HepG2 (cell line): ENCODE measurements around the gene EEPD1. TPM values are rescaled to one million over a fixed set of nuclear protein-coding genes. Genes with fewer than 3 reads are reported as not detected.
A peak's percentile ranks its signal among the peaks of the same experiment; 100 is the strongest.

Source experiments
- ATAC-seq: fragments of 200-7000 bp; cut with Tn5 transposase; 3 replicates; pipeline ENCODE4 v1.9.1; 2020; ENCODE audit warnings: mild to moderate bottlenecking, moderate library complexity
- BruUV-seq: library from RNA; stranded (reverse); fragments of 400-500 nt; replicated peaks from 2 replicates; lab custom pipeline; 2021; lab: Mats Ljungman, UMichigan
- CTCF ChIA-PET: fragments of 300-600 bp; formaldehyde crosslinking; extraction: SDS; loops from one replicate; lab custom pipeline; 2021; ENCODE audit warnings: low total read pairs, inconsistent platforms, low intra/inter-chr PET ratio; lab: Yijun Ruan, JAX
- POLR2A ChIA-PET: fragments of 350-600 bp; sonication (Branson Sonifier 250); formaldehyde crosslinking; loops from one replicate; lab custom pipeline; 2020; ENCODE audit warnings: antibody characterized with exemption, inconsistent platforms; lab: Yijun Ruan, JAX
- DNase-seq: peaks from one replicate; pipeline ENCODE4 v3.0.0-alpha.2; 2015; ENCODE audit warnings: low spot score
- FAIRE-seq: peaks from 3 replicates; lab custom pipeline; 2011; peaks lifted over from hg19 to GRCh38; lab: Jason Lieb, UNC
- H2AFZ ChIP-seq: one replicate; pipeline ENCODE4 v1.6.1; 2011; ENCODE audit warnings: low read length, inconsistent platforms
- H3K27ac ChIP-seq: fragments of 300-600 bp; 3 replicates; pipeline ENCODE4 v1.8.0; 2011; ENCODE audit warnings: mixed run types, mild to moderate bottlenecking, mixed read lengths, low read length, inconsistent platforms; ENCODE audit not compliant: insufficient read depth; ENCODE audit errors: extremely low read length
- H3K27me3 ChIP-seq, 2 experiments: fragments of 200-600 bp in 1 of 2; 2 replicates in 1 of 2; 3 replicates in 1 of 2; pipeline versions ENCODE4 v1.6.0 to v1.8.0; 2011; ENCODE audit warnings: low read length in 2 of 2, mild to moderate bottlenecking in 2 of 2, moderate library complexity in 2 of 2, inconsistent platforms in 1 of 2; ENCODE audit not compliant: insufficient read depth in 2 of 2, control insufficient read depth in 1 of 2
- H3K36me3 ChIP-seq, 2 experiments: fragments of 200-600 bp in 1 of 2; replicated peaks in 1 of 2; 2 replicates in 1 of 2; 3 replicates in 1 of 2; pipeline versions ENCODE4 v1.5.1 to v1.8.0; 2011; ENCODE audit warnings: low read length in 2 of 2, inconsistent platforms in 1 of 2; ENCODE audit not compliant: insufficient read depth in 2 of 2, control insufficient read depth in 1 of 2
- H3K4me1 ChIP-seq: 2 replicates; pipeline ENCODE4 v1.5.1; 2012; ENCODE audit warnings: low read length, inconsistent platforms; ENCODE audit not compliant: insufficient read depth
- H3K4me2 ChIP-seq: 2 replicates; pipeline ENCODE4 v1.6.0; 2011; ENCODE audit warnings: low read depth, low read length, inconsistent platforms
- H3K4me3 ChIP-seq, 3 experiments: fragments of 200-600 bp in 1 of 3; sonication (generic), shearing (Covaris generic) in 1 of 3; replicated peaks in 1 of 3; 2 replicates each; pipeline ENCODE4 v1.5.1; 2011 to 2016; ENCODE audit warnings: low read length in 3 of 3, inconsistent platforms in 2 of 3, low read depth in 2 of 3, mild to moderate bottlenecking in 2 of 3, control low read depth in 1 of 3, mixed read lengths in 1 of 3; ENCODE audit not compliant: insufficient read depth in 1 of 3
- H3K79me2 ChIP-seq: one replicate; pipeline ENCODE4 v1.6.1; 2011; ENCODE audit warnings: low read length, inconsistent platforms; ENCODE audit not compliant: insufficient read depth
- H3K9ac ChIP-seq: 2 replicates; pipeline ENCODE4 v1.6.0; 2011; ENCODE audit warnings: mild to moderate bottlenecking, low read depth, low read length, inconsistent platforms; ENCODE audit not compliant: insufficient read depth
- H3K9me3 ChIP-seq: 2 replicates; pipeline ENCODE4 v1.5.1; 2012; ENCODE audit warnings: mild to moderate bottlenecking, low read length
- H4K20me1 ChIP-seq: 2 replicates; pipeline ENCODE4 v1.6.0; 2011; ENCODE audit warnings: inconsistent platforms, mild to moderate bottlenecking, low read length, moderate library complexity; ENCODE audit not compliant: insufficient read depth
- BHLHE40 ChIP-seq: IDR thresholded peaks from 2 replicates; pipeline ENCODE4 v1.6.1; 2011; ENCODE audit warnings: low read length, improper control_type of control experiment
- CEBPB ChIP-seq: IDR thresholded peaks from 2 replicates; pipeline ENCODE4 v1.6.1; 2011; ENCODE audit warnings: low read depth, low read length, improper control_type of control experiment, borderline replicate concordance
- GPN1 ChIP-seq: sonication (generic); formaldehyde crosslinking; IDR thresholded peaks from 2 replicates; pipeline ENCODE4 v1.5.1; 2020; ENCODE audit warnings: missing genetic modification reagents, borderline replicate concordance
- NCOA5 ChIP-seq: sonication (generic); formaldehyde crosslinking; IDR thresholded peaks from 2 replicates; pipeline ENCODE4 v1.4.0; 2020; ENCODE audit warnings: missing genetic modification reagents
- PRMT3 ChIP-seq: sonication (generic); formaldehyde crosslinking; IDR thresholded peaks from 2 replicates; pipeline ENCODE4 v1.8.1; 2022; ENCODE audit warnings: low read depth, mild to moderate bottlenecking, moderate library complexity, missing genetic modification reagents, borderline replicate concordance
- RBFOX2 ChIP-seq: fragments of 200-400 bp; formaldehyde crosslinking; IDR thresholded peaks from 2 replicates; pipeline ENCODE4 v1.6.1; 2017; ENCODE audit warnings: low read depth, mild to moderate bottlenecking, low read length
- ZBED4 ChIP-seq: sonication (generic); formaldehyde crosslinking; IDR thresholded peaks from 2 replicates; pipeline ENCODE4 v1.4.0; 2020; ENCODE audit warnings: missing genetic modification reagents, borderline replicate concordance
- ZBTB39 ChIP-seq: sonication (generic); formaldehyde crosslinking; IDR thresholded peaks from 2 replicates; pipeline ENCODE4 v1.5.0; 2020; ENCODE audit warnings: missing genetic modification reagents
- ZMYM3 ChIP-seq: sonication (generic); formaldehyde crosslinking; IDR thresholded peaks from 2 replicates; pipeline ENCODE4 v1.5.1; 2020; ENCODE audit warnings: mild to moderate bottlenecking, missing genetic modification reagents
- ZNF775 ChIP-seq: sonication (generic); formaldehyde crosslinking; IDR thresholded peaks from 2 replicates; pipeline ENCODE4 v1.4.0; 2020; ENCODE audit warnings: missing genetic modification reagents, mild to moderate bottlenecking, moderate library complexity, borderline replicate concordance
- WGBS: methylation state at CpG from one replicate; pipeline ENCODE4 v1.1.6; 2017; ENCODE audit warnings: low lambda C conversion rate; 5-methylcytosine and 5-hydroxymethylcytosine counted together
- in situ Hi-C: cut with HindIII; loops from 2 replicates; pipeline ENCODE4 v1.10.0; 2017; ENCODE audit warnings: low pct_unique_long_range_greater_than_20kb; ENCODE audit not compliant: extremely low pct_ligation_motif_present
- intact Hi-C: fragments of 100-400 bp; cut with micrococcal nuclease; formaldehyde crosslinking; loops from one replicate; pipeline ENCODE4 v1.10.0; 2022; ENCODE audit not compliant: unreplicated experiment
- polyA plus RNA-seq, 8 experiments: library from polyadenylated mRNA; depleted of rRNA in 3 of 8; stranded (reverse) in 7 of 8; unstranded in 1 of 8; fragments of >200 nt; fragmentation: Illumina TruSeq in 4 of 8; extraction: Trizol in 4 of 8; gene quantifications; 2 replicates each; pipeline versions ENCODE4 v1.2.1 to v1.2.3, GENCODE V29; 2011 to 2016; ENCODE audit warnings: low read depth in 4 of 8, missing spikeins in 1 of 8, mixed read lengths in 1 of 8; ENCODE audit not compliant: insufficient read depth in 1 of 8
- total RNA-seq, 5 experiments: library from RNA; depleted of rRNA; stranded (reverse); fragments of >200 nt; fragmentation: Illumina TruSeq; extraction: Trizol; gene quantifications; 2 replicates each; pipeline ENCODE4 v1.2.3, GENCODE V29; 2016; ENCODE audit warnings: low read depth in 1 of 5

Gene EEPD1
- total and polyA plus RNA-seq, 2 of the 13 experiments (the other 11 are each of a cell fraction or from before 2014, with no cell fraction given) = 10.1 to 16.4 TPM

- TF ChIP-seq ZBTB39 (CRISPR knock-in tag) (no peak), NCOA5 (no peak)
Observed at GRCh38 chr7:36305648-36306047, 152.6 kb downstream of the EEPD1 start (continued).

- Histone ChIP-seq H3K27ac (no peak overlapping the region), H4K20me1 (no peaks in the 10 kb centered on the region), H3K36me3 (no peaks in the 10 kb centered on the region), H3K9me3 (no peaks in the 10 kb centered on the region), H2AFZ (no peak overlapping the region), H3K4me3 (no peak overlapping the region), H3K27me3 (no peaks in the 10 kb centered on the region), H3K79me2 (no peaks in the 10 kb centered on the region), H3K4me1 (peaks cover 29% of the 10 kb centered on the region), H3K9ac (no peak overlapping the region), H3K4me2 (no peak overlapping the region)
- in situ Hi-C loops (loop anchor here (25.0 kb wide), 1 partner anchor 594 kb away; no protein-coding TSS in a partner anchor), intact Hi-C loops (no loop called here)
- ChIA-PET POLR2A (no interaction called here), CTCF (no interaction called here)
- FAIRE-seq (no peak), DNase-seq (no peak), ATAC-seq (no peak)
- BruUV-seq = no TSS peak
- 77% methylated on average over 5 of the region's 5 CpGs for WGBS
- no peak for TF ChIP-seq BHLHE40
- TF ChIP-seq, all 625 proteins: peak for 0
Observed at GRCh38 chr7:36306222-36306621, 153.2 kb downstream of the EEPD1 start.

- intact Hi-C loops (no loop called here), in situ Hi-C loops (loop anchor here (25.0 kb wide), 1 partner anchor 594 kb away; no protein-coding TSS in a partner anchor)
- BruUV-seq = no TSS peak
- no peaks in the 10 kb centered on the region for H3K9me3 ChIP-seq
- no peak overlapping the region for H3K4me2 ChIP-seq
- H3K27me3 ChIP-seq = no peaks in the 10 kb centered on the region
- H3K27ac ChIP-seq = no peak overlapping the region
- TF ChIP-seq GPN1 (CRISPR knock-in tag) (no peak), ZNF775 (no peak), ZMYM3 (CRISPR knock-in tag) (no peak), CEBPB (peak; percentile 79), PRMT3 (CRISPR knock-in tag) (no peak), RBFOX2 (no peak), ZBED4 (CRISPR knock-in tag) (no peak)
- WGBS = 65% methylated on average over 8 of the region's 10 CpGs
- H2AFZ ChIP-seq = no peak overlapping the region
- H3K79me2 ChIP-seq = no peaks in the 10 kb centered on the region
- CTCF ChIA-PET = no interaction called here
- H4K20me1 ChIP-seq = no peaks in the 10 kb centered on the region
- DNase-seq = no peak
- H3K4me3 ChIP-seq = no peak overlapping the region
- POLR2A ChIA-PET = no interaction called here
- peaks cover 30% of the 10 kb centered on the region for H3K4me1 ChIP-seq
- FAIRE-seq = no peak
- H3K9ac ChIP-seq = no peak overlapping the region
- no peaks in the 10 kb centered on the region for H3K36me3 ChIP-seq
- no peak for ATAC-seq
Observed at GRCh38 chr7:36306722-36307121, 153.7 kb downstream of the EEPD1 start.
